CD4-positive, CD25-positive, alpha-beta regulatory T cell (primary cell): ENCODE data around the gene OR7C1. TPM values are rescaled to one million over a fixed set of nuclear protein-coding genes. Genes with fewer than 3 reads are reported as not detected.

ENCODE experiments used
- ATAC-seq, 2 donors: fragments of 150-1000 bp; cut with Tn5 transposase; one replicate each; pipeline ENCODE4 v1.10.0; 2021; ENCODE audit warnings: low read depth in 2 of 2, moderate number of reproducible peaks in 2 of 2, moderate library complexity in 1 of 2
- DNase-seq, 3 donors: peaks; one replicate each; pipeline versions ENCODE4 v3.0.0 to v3.0.0-alpha.2; 2012 to 2022; ENCODE audit warnings: mixed read lengths in 1 of 3
- H3K27ac ChIP-seq: one replicate; pipeline ENCODE4 v1.7.0; 2013; ENCODE audit warnings: mild to moderate bottlenecking, low read length; ENCODE audit not compliant: insufficient read depth, poor library complexity, severe bottlenecking
- H3K27me3 ChIP-seq: one replicate; pipeline ENCODE4 v1.7.0; 2013; ENCODE audit warnings: low read length; ENCODE audit not compliant: control insufficient read depth, insufficient read depth
- H3K36me3 ChIP-seq: one replicate; pipeline ENCODE4 v1.7.0; 2013; ENCODE audit warnings: mild to moderate bottlenecking, low read length, moderate library complexity; ENCODE audit not compliant: control insufficient read depth, insufficient read depth
- H3K4me1 ChIP-seq: 2 replicates; pipeline ENCODE4 v1.7.0; 2013; ENCODE audit warnings: mild to moderate bottlenecking, low read length; ENCODE audit not compliant: insufficient read depth, control insufficient read depth, poor library complexity, severe bottlenecking
- H3K4me3 ChIP-seq: one replicate; pipeline ENCODE4 v1.7.0; 2013; ENCODE audit warnings: low read depth, mild to moderate bottlenecking, low read length, moderate library complexity
- H3K9me3 ChIP-seq, 2 experiments: 1 replicate in 1 of 2; 2 replicates in 1 of 2; pipeline ENCODE4 v1.7.0; 2013; ENCODE audit warnings: low read length in 2 of 2, mild to moderate bottlenecking in 1 of 2, moderate library complexity in 1 of 2; ENCODE audit not compliant: control insufficient read depth in 2 of 2
- H3K27ac Mint-ChIP-seq, 3 donors: one replicate each; pipeline ENCODE4 v1.8.0; 2020 to 2022; ENCODE audit warnings: mild to moderate bottlenecking in 3 of 3, mixed read lengths in 3 of 3, moderate library complexity in 2 of 3
- H3K27me3 Mint-ChIP-seq: one replicate; pipeline ENCODE4 v1.8.0; 2022; ENCODE audit warnings: mild to moderate bottlenecking, mixed read lengths
- H3K36me3 Mint-ChIP-seq: one replicate; pipeline ENCODE4 v1.8.0; 2020; ENCODE audit warnings: mixed read lengths
- H3K4me1 Mint-ChIP-seq, 4 donors: one replicate each; pipeline ENCODE4 v1.8.0; 2020 to 2022; ENCODE audit warnings: mixed read lengths in 4 of 4, mild to moderate bottlenecking in 1 of 4
- H3K4me3 Mint-ChIP-seq, 4 donors: one replicate each; pipeline ENCODE4 v1.8.0; 2020 to 2022; ENCODE audit warnings: mild to moderate bottlenecking in 4 of 4, mixed read lengths in 4 of 4, moderate library complexity in 3 of 4
- H3K9me3 Mint-ChIP-seq, 7 donors: one replicate each; pipeline ENCODE4 v1.8.0; 2020 to 2022; ENCODE audit warnings: mixed read lengths in 7 of 7, mild to moderate bottlenecking in 3 of 7, moderate library complexity in 2 of 7
- polyA plus RNA-seq, 4 donors: library from polyadenylated mRNA; unstranded; fragments of 300-500 nt; fragmentation: Illumina TruSeq; gene quantifications; one replicate each; pipeline ENCODE4 v1.2.3, GENCODE V29; 2021
- total RNA-seq: library from RNA; stranded (reverse); gene quantifications from one replicate; pipeline ENCODE4 v1.2.3, GENCODE V29; 2022

The OR7C1 gene
- total and polyA plus RNA-seq, 5 donors from 2014 or later, result not detected

DNA sequence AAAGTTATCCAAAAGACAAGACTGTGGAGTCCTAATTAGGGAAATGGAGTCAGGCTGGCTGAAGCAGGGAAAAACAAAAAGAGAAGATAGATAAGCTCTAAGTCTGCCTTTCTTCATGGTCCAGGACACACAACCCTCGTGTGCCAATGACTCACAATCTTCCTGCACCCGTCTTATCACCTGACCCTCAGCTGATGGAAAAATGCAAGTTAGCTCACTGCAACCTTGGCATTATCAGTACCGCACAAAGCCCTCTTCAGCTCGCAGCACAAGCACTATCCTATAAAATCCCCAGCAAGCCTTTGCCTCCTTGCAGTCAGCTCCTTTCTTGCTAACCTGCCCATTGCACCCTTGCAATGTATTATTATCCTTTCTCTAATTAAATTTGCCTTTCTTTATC is 4.3 kb downstream of the OR7C1 start:
- DNase-seq (no peak), ATAC-seq (no peak)
- Histone ChIP-seq H3K4me3 (no peak overlapping the region), H3K36me3 (no peaks in the 10 kb centered on the region), H3K9me3 (no peaks in the 10 kb centered on the region), H3K4me1 (no peaks in the 10 kb centered on the region), H3K27me3 (no peaks in the 10 kb centered on the region), H3K27ac (no peak overlapping the region)
- Mint-ChIP-seq H3K27ac (no peak overlapping the region), H3K9me3 (peaks cover 0 to 3% (median 0%) of the 10 kb centered on the region in 7 donors), H3K4me1 (no peaks in the 10 kb centered on the region), H3K4me3 (no peak overlapping the region), H3K27me3 (peaks cover 14% of the 10 kb centered on the region), H3K36me3 (no peaks in the 10 kb centered on the region)

DNA sequence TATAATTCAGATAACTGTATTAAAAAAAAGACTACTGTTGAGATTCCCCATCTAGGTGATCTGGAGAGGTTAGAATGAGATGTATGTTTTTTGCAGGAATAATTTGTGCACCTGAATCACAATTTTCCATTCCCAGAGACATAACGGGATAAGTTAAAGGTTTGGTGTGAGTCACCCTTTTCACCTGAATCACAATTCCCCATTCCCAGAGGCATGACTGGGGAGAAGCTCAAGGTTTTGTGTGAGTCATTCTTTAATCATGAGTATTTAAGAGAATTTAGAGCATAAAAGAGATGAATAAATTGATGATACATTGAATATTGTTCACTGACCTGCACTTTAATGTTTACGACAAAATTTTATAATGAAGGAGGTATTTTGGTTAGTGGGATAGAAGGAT is 9.0 kb downstream of the OR7C1 start:
- Histone ChIP-seq H3K4me1 (no peaks in the 10 kb centered on the region), H3K27ac (no peak overlapping the region), H3K27me3 (peaks cover 13% of the 10 kb centered on the region), H3K4me3 (no peak overlapping the region), H3K36me3 (no peaks in the 10 kb centered on the region), H3K9me3 (no peaks in the 10 kb centered on the region)
- H3K4me1 Mint-ChIP-seq, result no peaks in the 10 kb centered on the region
- H3K4me3 Mint-ChIP-seq, result no peak overlapping the region
- peak overlapping the region in 1 of 3 donors; percentile 39 for H3K27ac Mint-ChIP-seq
- H3K9me3 Mint-ChIP-seq, result peaks cover 0 to 9% (median 0%) of the 10 kb centered on the region in 7 donors
- peaks cover 18% of the 10 kb centered on the region for H3K27me3 Mint-ChIP-seq
- H3K36me3 Mint-ChIP-seq, result no peaks in the 10 kb centered on the region
- ATAC-seq (no peak), DNase-seq (no peak)

DNA sequence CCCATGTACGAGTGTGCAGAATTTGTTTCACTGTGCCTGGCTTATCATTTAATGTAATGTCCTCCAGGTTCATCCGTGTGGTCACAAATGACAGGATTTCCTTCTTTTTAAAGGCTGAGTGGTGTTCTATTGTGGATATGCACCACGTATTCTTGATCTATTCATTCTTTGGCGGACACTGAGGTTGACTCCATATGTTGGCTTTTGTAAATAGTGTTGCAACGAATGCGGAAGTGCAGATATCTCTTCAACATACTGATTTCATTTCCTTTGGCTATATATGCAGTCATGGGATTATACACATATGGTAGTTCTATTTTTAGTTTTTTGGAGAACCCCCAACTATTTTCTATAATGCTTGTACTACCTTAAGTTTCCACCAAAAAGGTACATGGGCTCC is 13.0 kb downstream of the OR7C1 start:
- Histone ChIP-seq H3K36me3 (no peaks in the 10 kb centered on the region), H3K27ac (no peak overlapping the region), H3K4me3 (no peak overlapping the region), H3K27me3 (peaks cover 13% of the 10 kb centered on the region), H3K4me1 (no peaks in the 10 kb centered on the region), H3K9me3 (peaks cover 0 to 2% of the 10 kb centered on the region in 2 experiments)
- no peak overlapping the region for H3K4me3 Mint-ChIP-seq
- no peak for DNase-seq
- no peaks in the 10 kb centered on the region for H3K36me3 Mint-ChIP-seq
- no peak for ATAC-seq
- H3K27ac Mint-ChIP-seq, result no peak overlapping the region
- H3K9me3 Mint-ChIP-seq, result peaks cover 0 to 10% (median 0%) of the 10 kb centered on the region in 7 donors
- H3K4me1 Mint-ChIP-seq, result no peaks in the 10 kb centered on the region
- peaks cover 18% of the 10 kb centered on the region for H3K27me3 Mint-ChIP-seq

DNA sequence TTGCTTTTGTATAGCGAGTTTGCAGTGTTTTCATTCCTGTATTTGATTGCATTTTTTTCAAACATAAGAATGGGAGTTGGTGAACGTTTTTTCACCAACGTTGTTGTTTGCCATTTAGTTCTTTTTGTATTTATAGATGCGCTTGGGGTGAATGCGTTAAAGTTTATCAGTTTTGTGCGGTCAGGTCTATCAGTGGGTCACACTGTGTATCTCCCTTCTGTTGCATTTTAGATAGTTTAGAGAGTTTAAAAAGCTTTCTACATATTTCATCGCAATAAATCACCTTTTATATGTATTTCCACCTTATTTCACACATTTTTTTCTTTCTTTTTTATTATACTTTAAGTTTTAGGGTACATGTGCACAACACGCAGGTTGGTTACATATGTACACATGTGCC is 16.4 kb downstream of the OR7C1 start:
- ATAC-seq (no peak), DNase-seq (no peak)
- no peaks in the 10 kb centered on the region for H3K4me1 ChIP-seq
- H3K27me3 ChIP-seq, result peaks cover 3% of the 10 kb centered on the region
- H3K9me3 Mint-ChIP-seq, result peaks cover 0 to 4% (median 0%) of the 10 kb centered on the region in 7 donors
- no peaks in the 10 kb centered on the region for H3K4me1 Mint-ChIP-seq
- H3K4me3 Mint-ChIP-seq, result no peak overlapping the region
- H3K36me3 Mint-ChIP-seq, result no peaks in the 10 kb centered on the region
- H3K27me3 Mint-ChIP-seq, result peaks cover 5% of the 10 kb centered on the region
- H3K36me3 ChIP-seq, result no peaks in the 10 kb centered on the region
- H3K27ac Mint-ChIP-seq, result no peak overlapping the region
- H3K4me3 ChIP-seq, result no peak overlapping the region
- peaks cover 0 to 4% of the 10 kb centered on the region in 2 experiments for H3K9me3 ChIP-seq
- H3K27ac ChIP-seq, result no peak overlapping the region

DNA sequence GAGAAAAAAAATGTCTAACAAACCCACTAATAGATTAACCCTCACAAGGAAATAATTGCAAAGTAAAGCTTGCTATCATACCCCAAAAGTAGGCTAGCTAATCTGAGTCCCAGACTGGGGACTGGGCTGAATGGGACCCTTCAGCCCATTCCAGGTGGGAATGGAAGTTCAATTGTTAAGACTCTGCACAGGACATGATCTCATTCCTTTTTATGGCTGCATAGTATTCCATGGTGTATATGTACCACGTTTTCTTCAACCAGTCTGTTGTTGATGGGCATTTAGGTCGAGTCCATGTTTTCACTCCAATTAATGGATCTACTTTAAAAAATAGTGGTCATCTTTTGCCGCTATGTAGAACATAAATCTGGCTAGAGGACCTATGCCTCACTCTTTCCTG is 17.9 kb downstream of the OR7C1 start:
- Mint-ChIP-seq H3K9me3 (peaks cover 0 to 3% (median 0%) of the 10 kb centered on the region in 7 donors), H3K4me3 (no peak overlapping the region)

DNA sequence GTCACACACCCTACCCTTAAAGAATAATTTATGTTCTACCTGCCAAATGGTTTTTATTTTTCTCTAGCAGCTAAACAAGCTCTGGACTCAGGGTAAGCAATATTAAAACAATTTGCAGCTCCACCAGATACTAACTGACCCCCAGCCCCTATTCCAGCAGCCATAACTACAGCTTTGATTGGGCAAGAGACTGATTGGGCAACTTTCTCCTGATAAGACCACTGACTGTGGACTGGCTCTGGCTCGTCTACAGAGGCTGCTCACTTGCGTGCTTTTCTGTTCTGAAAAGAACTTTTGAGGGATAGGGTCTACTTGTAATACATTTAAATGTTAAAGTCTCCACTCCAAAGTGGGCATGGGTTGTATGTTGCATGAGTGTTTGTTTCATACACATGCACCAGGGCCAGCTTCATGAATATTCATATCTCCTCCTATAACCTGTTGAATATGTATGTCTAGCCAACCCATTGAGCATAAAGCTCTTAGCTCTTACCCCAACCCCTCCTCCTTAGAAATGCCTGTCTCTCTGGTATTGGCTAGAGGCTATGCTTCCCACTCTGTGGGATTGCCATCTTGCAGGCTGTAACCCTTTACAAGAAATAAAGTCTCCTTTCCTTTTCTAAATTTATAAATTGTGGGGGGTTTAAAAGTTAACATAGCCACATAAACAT is 19.9 kb downstream of the OR7C1 start:
- Mint-ChIP-seq H3K4me1 (no peaks in the 10 kb centered on the region), H3K4me3 (no peak overlapping the region), H3K27me3 (peaks cover 8% of the 10 kb centered on the region), H3K9me3 (peaks cover 0 to 3% (median 0%) of the 10 kb centered on the region in 7 donors), H3K36me3 (no peaks in the 10 kb centered on the region), H3K27ac (no peak overlapping the region)
- ATAC-seq (no peak), DNase-seq (no peak)
- H3K4me1 ChIP-seq, result no peaks in the 10 kb centered on the region
- H3K9me3 ChIP-seq, result peaks cover 0 to 4% of the 10 kb centered on the region in 2 experiments
- H3K4me3 ChIP-seq, result no peak overlapping the region
- no peaks in the 10 kb centered on the region for H3K27me3 ChIP-seq
- H3K36me3 ChIP-seq, result no peaks in the 10 kb centered on the region
- no peak overlapping the region for H3K27ac ChIP-seq

More for the DNA sequence above, 17.9 kb downstream of the OR7C1 start:
- H3K36me3 ChIP-seq, result no peaks in the 10 kb centered on the region
- no peaks in the 10 kb centered on the region for H3K4me1 ChIP-seq
- H3K4me3 ChIP-seq, result no peak overlapping the region
- peaks cover 3% of the 10 kb centered on the region for H3K27me3 ChIP-seq
- no peak overlapping the region for H3K27ac ChIP-seq
- peaks cover 5% of the 10 kb centered on the region for H3K27me3 Mint-ChIP-seq
- H3K27ac Mint-ChIP-seq, result no peak overlapping the region
- peaks cover 0 to 4% of the 10 kb centered on the region in 2 experiments for H3K9me3 ChIP-seq
- H3K36me3 Mint-ChIP-seq, result no peaks in the 10 kb centered on the region
- no peaks in the 10 kb centered on the region for H3K4me1 Mint-ChIP-seq
- no peak for ATAC-seq
- DNase-seq, result no peak

DNA sequence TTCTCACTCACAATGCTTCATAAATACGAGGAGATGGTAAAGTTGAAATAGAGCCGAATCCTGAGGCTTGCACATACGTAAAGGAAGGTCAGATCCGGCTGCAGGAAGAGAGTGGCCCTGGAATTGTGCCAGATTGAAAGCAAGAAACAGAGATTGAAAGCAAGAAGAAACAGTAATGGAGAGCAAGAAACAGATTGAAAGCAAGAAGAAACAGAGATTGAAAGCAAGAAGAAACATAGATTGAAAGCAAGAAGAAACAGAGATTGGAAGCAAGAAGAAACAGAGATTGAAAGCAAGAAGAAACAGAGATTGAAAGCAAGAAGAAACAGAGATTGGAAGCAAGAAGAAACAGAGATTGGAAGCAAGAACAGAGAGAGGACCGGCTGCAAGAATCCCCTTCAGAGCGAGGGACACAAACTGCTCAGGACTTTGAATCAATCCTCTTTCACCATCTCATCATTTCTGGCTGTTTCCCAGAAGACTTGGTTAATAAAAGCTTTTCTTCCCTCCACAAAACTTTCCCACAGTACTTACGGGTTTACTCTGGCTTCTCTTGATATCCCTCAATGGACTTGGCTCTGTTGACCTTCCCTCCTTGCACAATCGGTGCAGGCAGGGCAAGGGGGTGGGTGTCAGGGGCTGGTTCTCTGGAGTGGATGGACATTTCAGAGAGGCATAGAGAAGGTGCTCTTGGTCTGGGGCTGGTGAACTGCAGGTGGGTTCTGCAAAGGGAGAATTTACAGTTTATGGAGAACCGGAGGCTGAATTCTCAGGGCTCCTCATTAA is 25.5 kb downstream of the OR7C1 start:
- H3K27ac Mint-ChIP-seq, result peak overlapping the region in 1 of 3 donors; percentile 3
- H3K4me3 Mint-ChIP-seq, result no peak overlapping the region
- H3K27me3 Mint-ChIP-seq, result peaks cover 4% of the 10 kb centered on the region
- H3K36me3 Mint-ChIP-seq, result no peaks in the 10 kb centered on the region
- ATAC-seq (no peak), DNase-seq (no peak)
- Histone ChIP-seq H3K27ac (no peak overlapping the region), H3K27me3 (no peaks in the 10 kb centered on the region), H3K9me3 (no peaks in the 10 kb centered on the region), H3K36me3 (no peaks in the 10 kb centered on the region), H3K4me1 (no peaks in the 10 kb centered on the region), H3K4me3 (no peak overlapping the region)
- peaks cover 0 to 2% (median 0%) of the 10 kb centered on the region in 7 donors for H3K9me3 Mint-ChIP-seq
- peaks cover 0 to 4% (median 0%) of the 10 kb centered on the region in 4 donors for H3K4me1 Mint-ChIP-seq
